Activated CD8-positive, alpha-beta memory T cell treated with anti-CD3 and anti-CD28 coated beads, Interleukin-2, amount 50 U/mL, for 24 hours (primary cell): ENCODE measurements around the gene CD8B2.
"Not testable (repeated sequence)": the region's sequence is repeated elsewhere in the genome, so short reads cannot be mapped to it uniquely, and the experiment has no call there.

Experiments used
- DNase-seq: peaks from one replicate; pipeline ENCODE4 v3.0.0-alpha.2; 2020; ENCODE audit errors: extremely low read depth

CD8B2 gene

DNA sequence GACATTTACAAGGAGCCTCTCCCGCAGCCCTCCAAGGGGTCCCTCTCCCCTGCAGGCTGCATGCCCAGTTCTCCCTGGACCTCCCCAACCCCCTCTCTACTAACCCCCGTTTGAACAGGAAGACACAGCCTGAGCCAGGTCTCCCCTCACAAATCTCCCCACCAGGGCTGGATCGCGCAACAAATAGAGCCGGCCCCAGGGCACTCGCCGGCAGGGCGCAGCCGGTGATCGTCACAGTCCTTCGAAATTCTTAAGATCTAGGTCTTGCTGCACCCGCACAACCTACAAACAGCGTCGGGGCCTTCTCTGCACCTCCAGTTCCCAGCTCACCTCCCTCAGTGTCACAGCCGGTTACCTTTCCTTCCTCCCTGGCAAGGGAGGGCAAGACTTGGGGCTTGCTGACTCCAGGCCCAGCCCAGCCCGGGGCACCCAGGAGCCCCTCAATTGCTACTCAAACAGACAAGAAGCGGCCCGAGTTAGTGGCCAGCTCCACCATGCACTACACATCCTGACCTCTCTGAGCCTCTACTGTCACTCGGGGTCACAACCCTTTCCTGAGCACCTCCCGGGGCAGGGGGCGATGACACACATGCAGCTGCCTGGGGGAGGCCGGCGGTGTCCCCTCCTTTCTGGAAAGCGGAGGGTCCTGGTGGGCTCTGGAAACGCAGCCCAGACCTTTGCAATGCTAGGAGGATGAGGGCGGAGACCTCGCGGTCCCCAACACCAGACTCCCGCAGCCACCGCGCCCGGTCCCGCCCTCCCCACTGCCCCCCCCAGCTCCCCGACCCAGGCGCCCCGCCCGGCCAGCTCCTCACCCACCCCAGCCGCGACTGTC is at the start of gene CD8B2:
TSS of gene CD8B2 (plus strand) at position 814 of the 835 bp plus-strand sequence. CDS start 63 bp downstream, outside the sequence.
- DNase-seq: not testable (repeated sequence)

DNA sequence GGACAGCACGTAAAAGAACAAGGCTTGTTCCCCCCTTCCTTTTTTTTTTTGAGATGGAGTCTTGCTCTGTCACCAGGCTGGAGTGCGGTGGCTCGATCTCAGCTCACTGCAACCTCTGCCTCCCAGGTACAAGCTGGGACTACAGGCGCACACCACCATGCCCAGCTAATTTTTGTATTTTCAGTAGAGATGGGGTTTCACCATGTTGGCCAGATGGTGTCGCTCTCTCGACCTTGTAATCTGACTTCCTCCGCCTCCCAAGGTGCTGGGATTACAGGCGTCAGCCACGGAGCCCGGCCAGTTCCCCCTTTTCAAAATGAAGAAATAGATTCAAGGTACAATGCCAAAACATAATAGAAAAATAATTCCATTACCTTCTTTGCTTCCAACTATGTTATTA is 25.3 kb upstream of the CD8B2 start:
- DNase-seq: not testable (repeated sequence)

DNA sequence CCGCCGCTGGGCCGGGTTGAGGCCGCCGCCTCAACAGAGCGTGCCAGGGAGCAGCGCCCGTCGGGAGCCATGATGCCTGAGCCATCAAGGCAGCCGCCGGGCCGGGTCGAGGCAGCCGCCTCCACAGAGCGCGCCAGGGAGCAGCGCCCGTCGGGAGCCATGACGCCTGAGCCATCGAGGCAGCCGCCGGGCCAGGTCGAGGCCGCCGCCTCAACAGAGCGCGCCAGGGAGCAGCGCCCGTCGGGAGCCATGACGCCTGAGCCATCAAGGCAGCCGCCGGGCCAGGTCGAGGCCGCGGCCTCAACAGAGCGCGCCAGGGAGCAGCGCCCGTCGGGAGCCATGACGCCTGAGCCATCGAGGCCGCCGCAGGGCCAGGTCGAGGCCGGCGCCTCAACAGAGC is 19.6 kb upstream of the CD8B2 start:
- DNase-seq: not testable (repeated sequence)

DNA sequence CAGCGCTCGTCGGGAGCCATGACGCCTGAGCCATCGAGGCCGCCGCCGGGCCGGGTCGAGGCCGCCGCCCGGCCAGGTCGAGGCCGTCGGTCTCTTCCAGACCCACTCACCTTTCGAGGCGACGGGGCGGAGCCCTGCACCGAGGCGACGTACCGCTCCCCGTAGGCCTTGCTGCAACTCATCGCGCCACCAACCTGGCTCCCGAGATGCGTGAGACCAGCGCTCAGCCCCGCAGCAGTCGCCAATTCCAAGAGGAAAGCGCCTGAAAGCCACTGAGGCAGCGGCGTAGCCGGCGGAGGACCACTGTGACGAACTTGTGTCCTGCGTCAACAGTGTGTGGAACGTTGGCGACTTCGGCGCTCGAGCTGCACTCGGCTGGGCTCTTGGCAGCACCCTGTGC is 19.1 kb upstream of the CD8B2 start, which contains the start of gene RGPD3:
TSS of gene RGPD3 (minus strand) at position 307 of the 400 bp plus-strand sequence. CDS start at position 182, 125 bp downstream.
- DNase-seq: not testable (repeated sequence)

DNA sequence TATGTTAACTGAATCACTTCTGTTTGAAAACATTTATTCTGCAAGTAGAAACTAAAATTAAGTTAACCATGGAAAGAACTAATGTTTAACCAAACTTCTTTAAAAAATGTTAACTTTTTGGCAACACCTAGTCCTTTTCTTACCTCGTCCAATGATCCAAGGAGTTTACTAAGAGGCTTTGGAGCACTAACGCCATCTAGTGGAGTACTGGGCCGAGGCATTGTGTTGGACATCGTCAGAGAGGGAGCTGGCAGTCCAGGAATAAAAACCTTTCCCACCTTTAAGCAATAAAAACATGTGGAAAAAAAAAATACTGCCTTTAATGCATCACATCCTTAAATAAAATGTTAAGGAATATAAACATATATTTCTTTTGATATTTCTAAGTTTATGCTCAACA is 16.5 kb upstream of the CD8B2 start:
- peak; percentile 4 for DNase-seq

GRCh38 chr2:106477647-106478046 is 9.5 kb upstream of the CD8B2 start:
- DNase-seq: not testable (repeated sequence)

DNA sequence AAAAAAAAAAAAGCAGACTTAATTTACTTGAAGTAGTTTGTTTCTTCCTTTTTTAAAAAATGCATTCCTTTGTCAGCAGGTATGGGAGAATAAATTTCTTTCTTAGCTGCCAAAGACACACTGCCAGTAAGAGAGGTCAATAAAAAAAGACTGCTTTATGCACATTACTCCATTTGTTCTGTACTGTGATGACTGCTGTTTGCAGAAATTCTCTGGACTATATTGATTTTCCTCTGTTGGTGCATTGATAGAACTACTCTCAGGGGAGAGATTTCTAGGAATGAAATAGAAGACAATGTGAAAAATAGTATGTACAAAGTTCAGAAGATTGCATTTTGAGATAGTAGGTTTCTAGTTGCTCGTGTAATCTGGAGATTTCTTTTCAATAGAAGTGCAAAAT is 7.6 kb upstream of the CD8B2 start:
- DNase-seq: not testable (repeated sequence)

GRCh38 chr2:106487386-106488191 is 425 bp downstream of the CD8B2 start:
- not testable (repeated sequence) for DNase-seq

DNA sequence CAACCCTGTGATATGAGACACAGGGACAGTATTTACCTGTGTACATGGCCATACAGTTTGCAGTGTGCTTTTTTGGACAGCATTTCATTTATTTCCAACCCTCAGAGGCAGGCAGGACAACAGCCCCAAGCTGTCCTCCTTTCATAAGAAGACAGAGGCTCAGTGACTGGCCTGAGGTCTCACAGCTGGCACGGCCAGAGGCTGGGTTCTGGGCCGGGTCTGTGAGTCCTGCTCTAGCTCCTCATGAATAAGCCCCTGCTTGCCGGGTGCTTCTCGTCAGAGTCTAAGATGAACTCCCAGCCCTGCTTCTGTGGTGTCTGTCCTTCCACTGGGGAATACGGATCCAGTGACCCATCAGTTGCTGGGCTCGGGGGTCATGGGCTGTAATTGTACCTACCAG is 2.5 kb downstream of the CD8B2 start:
- not testable (repeated sequence) for DNase-seq

GRCh38 chr2:106492399-106492798 is 5.2 kb downstream of the CD8B2 start:
- DNase-seq: not testable (repeated sequence)

GRCh38 chr2:106492913-106493312 is 5.7 kb downstream of the CD8B2 start:
- DNase-seq: not testable (repeated sequence)

- not testable (repeated sequence) for DNase-seq
These were observed 11.4 kb downstream of the CD8B2 start for GRCh38 chr2:106498549-106498948.

GRCh38 chr2:106500350-106500749 is 13.2 kb downstream of the CD8B2 start:
- DNase-seq: not testable (repeated sequence)

DNA sequence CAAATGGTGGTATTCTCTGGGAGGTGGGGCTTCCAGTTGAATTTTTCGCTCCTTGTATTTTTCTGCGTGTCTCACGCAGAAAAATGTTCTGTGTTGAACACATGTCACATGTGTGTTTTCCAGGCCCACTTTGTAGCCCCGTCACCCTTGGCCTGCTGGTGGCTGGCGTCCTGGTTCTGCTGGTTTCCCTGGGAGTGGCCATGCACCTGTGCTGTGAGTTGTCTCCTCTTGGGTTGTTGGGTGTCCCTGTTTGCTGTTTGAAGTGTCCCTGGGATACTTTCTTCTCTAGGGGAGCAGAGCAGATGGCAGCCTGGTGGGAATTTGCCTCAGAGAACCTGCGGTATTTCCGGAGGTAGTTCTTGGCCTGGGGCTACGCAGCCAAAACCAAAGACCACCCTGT is 15.2 kb downstream of the CD8B2 start:
- DNase-seq: not testable (repeated sequence)

- not testable (repeated sequence) for DNase-seq
These were observed 17.0 kb downstream of the CD8B2 start for GRCh38 chr2:106504192-106504591.

- DNase-seq: not testable (repeated sequence)
These were observed 17.6 kb downstream of the CD8B2 start for GRCh38 chr2:106504787-106505186.

DNA sequence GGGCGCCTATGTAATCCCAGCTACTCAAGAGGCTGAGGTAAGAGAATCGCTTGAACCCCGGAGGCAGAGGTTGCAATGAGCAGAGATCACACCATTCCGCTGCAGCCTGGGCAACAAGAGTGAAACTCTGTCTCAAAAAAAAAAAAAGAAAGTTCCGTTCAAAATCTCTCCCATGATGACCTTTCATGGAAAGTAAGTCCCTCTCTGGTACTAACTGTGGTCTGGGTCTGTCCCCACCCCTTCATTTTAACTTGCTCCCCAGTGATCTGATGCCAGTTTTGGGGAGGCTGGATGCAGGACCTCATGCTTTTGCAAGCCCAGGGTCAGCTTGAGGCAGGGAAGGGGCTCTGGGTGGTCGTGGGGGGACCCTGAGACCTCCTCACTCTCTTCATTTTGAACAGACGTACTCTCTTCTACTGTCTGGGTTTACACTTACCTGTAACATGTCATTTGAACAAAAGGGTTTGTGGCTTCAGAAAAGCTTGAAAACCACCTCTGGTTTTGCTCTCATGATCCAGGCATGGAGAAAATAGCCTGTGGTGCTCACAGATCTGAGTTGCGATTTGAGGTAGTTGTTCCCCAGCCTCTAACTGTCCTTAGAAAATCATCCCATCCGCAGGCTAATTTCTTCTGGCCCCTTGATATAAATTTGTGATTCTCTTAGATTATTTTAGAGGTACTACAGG is 19.0 kb downstream of the CD8B2 start:
- DNase-seq: not testable (repeated sequence)

DNA sequence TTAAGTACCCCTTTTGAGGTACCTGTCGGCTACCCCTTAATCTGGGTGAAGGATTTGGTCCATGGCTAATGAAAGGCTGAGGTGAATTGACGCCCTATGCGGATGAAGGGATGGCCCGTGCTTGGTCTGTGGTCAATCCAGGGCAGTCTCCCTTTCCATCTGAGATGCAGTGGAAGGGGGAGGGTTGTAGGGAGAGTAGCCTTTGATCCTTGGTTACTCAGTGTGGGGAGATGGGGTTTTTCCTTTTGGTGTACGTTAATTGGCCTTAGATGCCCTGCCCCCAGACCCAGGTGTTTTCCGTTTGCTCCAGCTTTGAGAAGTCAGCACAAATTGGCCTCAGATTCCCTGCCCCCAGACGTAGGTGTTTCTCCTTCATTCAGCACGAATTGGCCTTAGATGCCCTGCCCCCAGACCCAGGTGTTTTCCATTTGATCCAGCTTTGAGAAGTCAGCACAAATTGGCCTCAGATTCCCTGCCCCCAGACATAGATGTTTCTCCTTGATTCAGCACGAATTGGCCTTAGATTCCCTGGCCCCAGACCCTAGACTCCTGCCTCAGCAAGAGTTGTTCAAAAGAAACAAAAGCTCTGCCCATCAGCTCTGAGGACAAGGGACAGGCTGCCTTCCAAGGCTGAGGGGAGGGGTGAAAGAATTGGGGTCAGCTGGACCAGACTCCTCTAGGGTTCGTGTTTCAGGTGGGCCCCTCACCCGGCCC is 21.7 kb downstream of the CD8B2 start:
- DNase-seq: not testable (repeated sequence)

DNA sequence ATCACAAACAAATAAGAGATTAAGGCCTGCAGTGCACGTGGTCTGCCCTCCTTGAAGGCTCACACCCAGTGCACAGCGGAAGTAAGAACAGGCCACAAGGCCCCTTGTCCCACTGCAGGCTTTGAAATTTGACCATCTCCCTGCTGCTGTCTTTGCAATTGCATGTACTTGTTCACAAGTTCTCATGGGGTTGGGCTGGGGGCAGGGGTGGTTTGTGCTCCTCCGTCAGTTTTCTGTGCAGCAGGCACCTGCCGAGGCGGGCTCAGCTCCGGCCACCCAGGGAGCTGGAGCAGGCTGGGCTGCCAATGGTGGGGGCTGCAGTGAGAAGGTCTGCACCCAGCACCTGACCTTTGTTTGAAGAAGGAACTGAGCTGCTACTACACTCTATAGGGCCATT is 22.2 kb downstream of the CD8B2 start:
- DNase-seq: not testable (repeated sequence)

- not testable (repeated sequence) for DNase-seq
These were observed 23.6 kb downstream of the CD8B2 start for GRCh38 chr2:106510791-106511190.

DNA sequence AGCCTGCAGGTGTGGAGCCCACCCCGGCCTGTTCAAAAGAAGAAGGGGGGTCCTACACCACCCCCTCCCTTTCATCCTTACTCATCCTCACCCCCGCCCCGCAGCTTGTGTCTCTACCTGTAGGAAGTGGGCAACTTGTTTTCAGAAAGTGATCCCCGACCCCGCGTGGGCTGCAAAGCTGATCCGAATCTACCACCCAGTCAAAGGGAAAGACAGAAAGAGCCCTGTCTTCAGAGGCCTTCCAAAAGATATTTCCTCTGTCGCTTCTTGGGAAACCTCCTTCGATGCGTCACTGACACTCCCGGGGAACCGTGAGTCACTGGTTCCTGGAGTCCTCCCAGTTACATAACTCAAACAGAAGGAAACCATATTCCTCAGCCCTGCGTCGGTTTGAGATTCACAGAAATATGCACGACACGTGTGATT is 24.3 kb downstream of the CD8B2 start:
- peak; percentile 21 for DNase-seq
